WTC11 (cell line): ENCODE results near the gene FNDC3B. TPM values are rescaled to one million over a fixed set of nuclear protein-coding genes. Genes with fewer than 3 reads are reported as not detected.

Source experiments
- ATAC-seq: fragments of 200-7000 bp; cut with Tn5 transposase; 2 replicates; pipeline ENCODE4 v1.10.0; 2021; ENCODE audit warnings: mild to moderate bottlenecking, moderate library complexity
- CTCF ChIA-PET: fragments of 300-600 bp; sonication (Branson Sonifier 250); formaldehyde crosslinking; loops from one replicate; lab custom pipeline; 2021; ENCODE audit warnings: antibody characterized with exemption; lab: Charles Lee
- POLR2A ChIA-PET: fragments of 350-600 bp; sonication (Branson Sonifier 250); formaldehyde crosslinking; loops from one replicate; lab custom pipeline; 2021; ENCODE audit warnings: antibody characterized with exemption; lab: Charles Lee
- DNase-seq: peaks from one replicate; pipeline ENCODE4 v3.0.0; 2021; ENCODE audit warnings: low spot score
- H3K27ac Mint-ChIP-seq: 2 replicates; pipeline ENCODE4 v1.8.0; 2021; ENCODE audit warnings: mixed read lengths
- H3K27me3 Mint-ChIP-seq: 2 replicates; pipeline ENCODE4 v1.8.0; 2021; ENCODE audit warnings: low read depth, mild to moderate bottlenecking, moderate library complexity, mixed read lengths
- H3K36me3 Mint-ChIP-seq: 2 replicates; pipeline ENCODE4 v1.8.0; 2021; ENCODE audit warnings: mixed read lengths
- H3K4me1 Mint-ChIP-seq: 2 replicates; pipeline ENCODE4 v1.8.0; 2022; ENCODE audit warnings: mixed read lengths
- H3K4me3 Mint-ChIP-seq: 2 replicates; pipeline ENCODE4 v1.8.0; 2021; ENCODE audit warnings: mild to moderate bottlenecking, moderate library complexity, mixed read lengths
- H3K9me3 Mint-ChIP-seq: 2 replicates; pipeline ENCODE4 v1.8.0; 2021; ENCODE audit warnings: mixed read lengths
- GRHL2 ChIP-seq: fragments of 250-450 bp; sonication (Bioruptor Pico); IDR thresholded peaks from 2 replicates; pipeline ENCODE4 v1.8.0; 2022; ENCODE audit warnings: mild to moderate bottlenecking, moderate library complexity; ENCODE audit not compliant: insufficient replicate concordance, severe bottlenecking
- GTF2I ChIP-seq: fragments of 250-450 bp; sonication (Bioruptor Pico); conservative IDR thresholded peaks from 2 replicates; pipeline ENCODE4 v1.4.0; 2021; ENCODE audit warnings: mild to moderate bottlenecking
- MXD4 ChIP-seq: fragments of 250-450 bp; sonication (Bioruptor Pico); IDR thresholded peaks from 2 replicates; pipeline ENCODE4 v1.8.0; 2021; ENCODE audit warnings: mild to moderate bottlenecking, moderate library complexity, borderline replicate concordance
- MYBL2 ChIP-seq: sonication (generic); formaldehyde crosslinking; IDR thresholded peaks from 2 replicates; pipeline ENCODE4 v1.8.1; 2023; ENCODE audit warnings: mild to moderate bottlenecking, moderate library complexity, missing genetic modification reagents
- NFATC4 ChIP-seq: fragments of 250-450 bp; sonication (Bioruptor Pico); IDR thresholded peaks from 2 replicates; pipeline ENCODE4 v1.9.0; 2021; ENCODE audit warnings: mild to moderate bottlenecking
- NFE2L1 ChIP-seq: sonication (generic); formaldehyde crosslinking; IDR thresholded peaks from 2 replicates; pipeline ENCODE4 v1.8.1; 2023; ENCODE audit warnings: missing genetic modification reagents
- NFYB ChIP-seq: sonication (generic); formaldehyde crosslinking; conservative IDR thresholded peaks from 2 replicates; pipeline ENCODE4 v1.8.0; 2022; ENCODE audit warnings: low read depth, missing genetic modification reagents
- NR2C2 ChIP-seq: sonication (generic); formaldehyde crosslinking; IDR thresholded peaks from 2 replicates; pipeline ENCODE4 v1.8.0; 2022; ENCODE audit warnings: mild to moderate bottlenecking, missing genetic modification reagents
- NR3C1 ChIP-seq: sonication (generic); formaldehyde crosslinking; conservative IDR thresholded peaks from 2 replicates; pipeline ENCODE4 v1.8.1; 2023; ENCODE audit warnings: low read depth, mild to moderate bottlenecking, missing genetic modification reagents
- PRRX2 ChIP-seq: fragments of 250-450 bp; sonication (Bioruptor Pico); IDR thresholded peaks from 2 replicates; pipeline ENCODE4 v1.8.0; 2021; ENCODE audit warnings: mild to moderate bottlenecking
- RORB ChIP-seq: fragments of 250-450 bp; sonication (Bioruptor Pico); IDR thresholded peaks from 2 replicates; pipeline ENCODE4 v1.9.0; 2021; ENCODE audit warnings: mild to moderate bottlenecking
- SOX15 ChIP-seq: fragments of 250-450 bp; sonication (Bioruptor Pico); IDR thresholded peaks from 2 replicates; pipeline ENCODE4 v1.9.0; 2021; ENCODE audit warnings: mild to moderate bottlenecking
- TEAD1 ChIP-seq: sonication (generic); formaldehyde crosslinking; IDR thresholded peaks from 2 replicates; pipeline ENCODE4 v1.8.0; 2022; ENCODE audit warnings: mild to moderate bottlenecking, missing genetic modification reagents
- TP53 ChIP-seq: sonication (generic); formaldehyde crosslinking; IDR thresholded peaks from 2 replicates; pipeline ENCODE4 v1.8.1; 2023; ENCODE audit warnings: mild to moderate bottlenecking, missing genetic modification reagents
- ZNF138 ChIP-seq: sonication (generic); formaldehyde crosslinking; conservative IDR thresholded peaks from 2 replicates; pipeline ENCODE4 v1.8.1; 2022; ENCODE audit warnings: mild to moderate bottlenecking, moderate library complexity, missing genetic modification reagents
- ZNF423 ChIP-seq: fragments of 250-450 bp; sonication (Bioruptor Pico); IDR thresholded peaks from 2 replicates; pipeline ENCODE4 v2.1.2; 2022; ENCODE audit warnings: mild to moderate bottlenecking, moderate library complexity
- total RNA-seq: library from RNA; stranded (reverse); gene quantifications from 3 replicates; pipeline ENCODE4 v1.2.3, GENCODE V29; 2021
- TF ChIP-seq, protein P1 (sequence below): sonication (generic); formaldehyde crosslinking; IDR thresholded peaks from 2 replicates; pipeline ENCODE4 v1.8.1; 2023; ENCODE audit warnings: mild to moderate bottlenecking, moderate library complexity, missing genetic modification reagents
- TF ChIP-seq, protein P2 (sequence below): fragments of 250-450 bp; sonication (Bioruptor Pico); IDR thresholded peaks from 2 replicates; pipeline ENCODE4 v1.9.0; 2021; ENCODE audit warnings: mild to moderate bottlenecking
- TF ChIP-seq, protein P3 (sequence below): fragments of 250-450 bp; sonication (Bioruptor Pico); IDR thresholded peaks from 2 replicates; pipeline ENCODE4 v1.9.0; 2021; ENCODE audit warnings: moderate library complexity, mild to moderate bottlenecking, inconsistent platforms, borderline replicate concordance
- TF ChIP-seq, protein P4 (sequence below): sonication (generic); formaldehyde crosslinking; conservative IDR thresholded peaks from 2 replicates; pipeline ENCODE4 v1.8.1; 2023; ENCODE audit warnings: mild to moderate bottlenecking, low read depth, missing genetic modification reagents, moderate library complexity
- TF ChIP-seq, protein P5 (sequence below): fragments of 250-450 bp; sonication (Bioruptor Pico); IDR thresholded peaks from 2 replicates; pipeline ENCODE4 v2.1.2; 2022; ENCODE audit warnings: mild to moderate bottlenecking, moderate library complexity

Gene FNDC3B
- total RNA-seq, 1 experiment from 2014 or later: 42.8 TPM

DNA sequence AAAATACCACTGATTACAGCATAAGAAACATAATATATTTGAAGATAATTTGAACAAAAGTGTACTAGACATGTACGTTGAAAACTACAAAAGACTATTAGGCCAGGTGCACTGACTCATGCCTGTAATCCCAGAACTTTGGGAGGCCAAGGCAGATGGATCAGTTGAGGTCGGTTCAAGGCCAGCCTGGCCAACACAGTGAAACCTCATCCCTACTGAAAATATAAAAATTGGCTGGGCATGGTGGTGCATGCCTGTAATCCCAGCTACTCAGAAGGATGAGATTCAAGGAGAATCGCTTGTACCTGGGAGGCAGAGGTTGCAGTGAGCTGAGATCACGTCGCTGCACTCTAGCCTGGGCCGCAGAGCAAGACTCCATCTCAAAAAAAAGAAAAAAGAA lies 36.2 kb upstream of the FNDC3B start:
- Mint-ChIP-seq H3K27ac (no peak overlapping the region), H3K4me1 (no peaks in the 10 kb centered on the region), H3K4me3 (no peak overlapping the region), H3K9me3 (peaks cover 13% of the 10 kb centered on the region), H3K27me3 (no peaks in the 10 kb centered on the region), H3K36me3 (no peaks in the 10 kb centered on the region; the same call in 1 of the 2 replicates)
- no peak for ATAC-seq
- no peak for TF ChIP-seq NFYB (CRISPR knock-in tag)
- no peak for TF ChIP-seq NR2C2 (CRISPR knock-in tag)
- no peak for TF ChIP-seq GTF2I (CRISPR knock-in tag)
- TF ChIP-seq ZNF423 (CRISPR knock-in tag): no peak
- TF ChIP-seq PRRX2: no peak
- TF ChIP-seq NR3C1 (CRISPR knock-in tag): no peak
- TF ChIP-seq MXD4 (CRISPR knock-in tag): no peak
- TF ChIP-seq, protein P1, sequence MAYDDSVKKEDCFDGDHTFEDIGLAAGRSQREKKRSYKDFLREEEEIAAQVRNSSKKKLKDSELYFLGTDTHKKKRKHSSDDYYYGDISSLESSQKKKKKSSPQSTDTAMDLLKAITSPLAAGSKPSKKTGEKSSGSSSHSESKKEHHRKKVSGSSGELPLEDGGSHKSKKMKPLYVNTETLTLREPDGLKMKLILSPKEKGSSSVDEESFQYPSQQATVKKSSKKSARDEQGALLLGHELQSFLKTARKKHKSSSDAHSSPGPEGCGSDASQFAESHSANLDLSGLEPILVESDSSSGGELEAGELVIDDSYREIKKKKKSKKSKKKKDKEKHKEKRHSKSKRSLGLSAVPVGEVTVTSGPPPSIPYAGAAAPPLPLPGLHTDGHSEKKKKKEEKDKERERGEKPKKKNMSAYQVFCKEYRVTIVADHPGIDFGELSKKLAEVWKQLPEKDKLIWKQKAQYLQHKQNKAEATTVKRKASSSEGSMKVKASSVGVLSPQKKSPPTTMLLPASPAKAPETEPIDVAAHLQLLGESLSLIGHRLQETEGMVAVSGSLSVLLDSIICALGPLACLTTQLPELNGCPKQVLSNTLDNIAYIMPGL (CRISPR knock-in tag): no peak
- TF ChIP-seq, protein P2, sequence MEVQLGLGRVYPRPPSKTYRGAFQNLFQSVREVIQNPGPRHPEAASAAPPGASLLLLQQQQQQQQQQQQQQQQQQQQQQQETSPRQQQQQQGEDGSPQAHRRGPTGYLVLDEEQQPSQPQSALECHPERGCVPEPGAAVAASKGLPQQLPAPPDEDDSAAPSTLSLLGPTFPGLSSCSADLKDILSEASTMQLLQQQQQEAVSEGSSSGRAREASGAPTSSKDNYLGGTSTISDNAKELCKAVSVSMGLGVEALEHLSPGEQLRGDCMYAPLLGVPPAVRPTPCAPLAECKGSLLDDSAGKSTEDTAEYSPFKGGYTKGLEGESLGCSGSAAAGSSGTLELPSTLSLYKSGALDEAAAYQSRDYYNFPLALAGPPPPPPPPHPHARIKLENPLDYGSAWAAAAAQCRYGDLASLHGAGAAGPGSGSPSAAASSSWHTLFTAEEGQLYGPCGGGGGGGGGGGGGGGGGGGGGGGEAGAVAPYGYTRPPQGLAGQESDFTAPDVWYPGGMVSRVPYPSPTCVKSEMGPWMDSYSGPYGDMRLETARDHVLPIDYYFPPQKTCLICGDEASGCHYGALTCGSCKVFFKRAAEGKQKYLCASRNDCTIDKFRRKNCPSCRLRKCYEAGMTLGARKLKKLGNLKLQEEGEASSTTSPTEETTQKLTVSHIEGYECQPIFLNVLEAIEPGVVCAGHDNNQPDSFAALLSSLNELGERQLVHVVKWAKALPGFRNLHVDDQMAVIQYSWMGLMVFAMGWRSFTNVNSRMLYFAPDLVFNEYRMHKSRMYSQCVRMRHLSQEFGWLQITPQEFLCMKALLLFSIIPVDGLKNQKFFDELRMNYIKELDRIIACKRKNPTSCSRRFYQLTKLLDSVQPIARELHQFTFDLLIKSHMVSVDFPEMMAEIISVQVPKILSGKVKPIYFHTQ (CRISPR knock-in tag): no peak
- no peak for TF ChIP-seq GRHL2 (CRISPR knock-in tag)
- no peak for TF ChIP-seq NFE2L1
- no peak for TF ChIP-seq NFATC4 (CRISPR knock-in tag)
- TF ChIP-seq, protein P3, sequence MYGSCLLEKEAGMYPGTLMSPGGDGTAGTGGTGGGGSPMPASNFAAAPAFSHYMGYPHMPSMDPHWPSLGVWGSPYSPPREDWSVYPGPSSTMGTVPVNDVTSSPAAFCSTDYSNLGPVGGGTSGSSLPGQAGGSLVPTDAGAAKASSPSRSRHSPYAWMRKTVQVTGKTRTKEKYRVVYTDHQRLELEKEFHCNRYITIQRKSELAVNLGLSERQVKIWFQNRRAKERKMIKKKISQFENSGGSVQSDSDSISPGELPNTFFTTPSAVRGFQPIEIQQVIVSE (CRISPR knock-in tag): no peak
- TF ChIP-seq RORB (CRISPR knock-in tag): no peak
- TF ChIP-seq, protein P4, sequence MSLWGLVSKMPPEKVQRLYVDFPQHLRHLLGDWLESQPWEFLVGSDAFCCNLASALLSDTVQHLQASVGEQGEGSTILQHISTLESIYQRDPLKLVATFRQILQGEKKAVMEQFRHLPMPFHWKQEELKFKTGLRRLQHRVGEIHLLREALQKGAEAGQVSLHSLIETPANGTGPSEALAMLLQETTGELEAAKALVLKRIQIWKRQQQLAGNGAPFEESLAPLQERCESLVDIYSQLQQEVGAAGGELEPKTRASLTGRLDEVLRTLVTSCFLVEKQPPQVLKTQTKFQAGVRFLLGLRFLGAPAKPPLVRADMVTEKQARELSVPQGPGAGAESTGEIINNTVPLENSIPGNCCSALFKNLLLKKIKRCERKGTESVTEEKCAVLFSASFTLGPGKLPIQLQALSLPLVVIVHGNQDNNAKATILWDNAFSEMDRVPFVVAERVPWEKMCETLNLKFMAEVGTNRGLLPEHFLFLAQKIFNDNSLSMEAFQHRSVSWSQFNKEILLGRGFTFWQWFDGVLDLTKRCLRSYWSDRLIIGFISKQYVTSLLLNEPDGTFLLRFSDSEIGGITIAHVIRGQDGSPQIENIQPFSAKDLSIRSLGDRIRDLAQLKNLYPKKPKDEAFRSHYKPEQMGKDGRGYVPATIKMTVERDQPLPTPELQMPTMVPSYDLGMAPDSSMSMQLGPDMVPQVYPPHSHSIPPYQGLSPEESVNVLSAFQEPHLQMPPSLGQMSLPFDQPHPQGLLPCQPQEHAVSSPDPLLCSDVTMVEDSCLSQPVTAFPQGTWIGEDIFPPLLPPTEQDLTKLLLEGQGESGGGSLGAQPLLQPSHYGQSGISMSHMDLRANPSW (CRISPR knock-in tag): no peak
- TF ChIP-seq SOX15 (CRISPR knock-in tag): no peak
- no peak for TF ChIP-seq TP53 (CRISPR knock-in tag)
- no peak for TF ChIP-seq ZNF138
- TF ChIP-seq MYBL2: no peak
- TF ChIP-seq TEAD1 (CRISPR knock-in tag): no peak
- CTCF ChIA-PET: interaction anchor here (0.7 kb wide), 1 partner anchor 32 kb away, joined by 3 read pairs; no protein-coding TSS in a partner anchor
- POLR2A ChIA-PET: no interaction called here
- DNase-seq: no peak

DNA sequence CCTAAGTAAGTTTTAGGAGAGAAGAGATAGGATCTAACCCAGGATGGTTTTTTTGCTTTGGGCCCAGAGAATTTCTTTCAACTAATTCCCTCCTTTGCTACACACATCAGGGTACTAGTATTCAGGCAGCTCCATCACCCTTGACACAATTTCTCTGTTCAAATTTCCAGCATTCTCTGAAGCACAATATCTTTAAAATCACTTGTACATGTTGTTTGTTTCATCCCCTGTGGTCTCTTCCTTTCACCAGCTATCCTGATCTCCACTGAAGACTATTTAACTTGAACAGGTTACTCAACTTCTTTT lies 32.4 kb upstream of the FNDC3B start:
- TF ChIP-seq GRHL2 (CRISPR knock-in tag): no peak
- TF ChIP-seq, protein P5, sequence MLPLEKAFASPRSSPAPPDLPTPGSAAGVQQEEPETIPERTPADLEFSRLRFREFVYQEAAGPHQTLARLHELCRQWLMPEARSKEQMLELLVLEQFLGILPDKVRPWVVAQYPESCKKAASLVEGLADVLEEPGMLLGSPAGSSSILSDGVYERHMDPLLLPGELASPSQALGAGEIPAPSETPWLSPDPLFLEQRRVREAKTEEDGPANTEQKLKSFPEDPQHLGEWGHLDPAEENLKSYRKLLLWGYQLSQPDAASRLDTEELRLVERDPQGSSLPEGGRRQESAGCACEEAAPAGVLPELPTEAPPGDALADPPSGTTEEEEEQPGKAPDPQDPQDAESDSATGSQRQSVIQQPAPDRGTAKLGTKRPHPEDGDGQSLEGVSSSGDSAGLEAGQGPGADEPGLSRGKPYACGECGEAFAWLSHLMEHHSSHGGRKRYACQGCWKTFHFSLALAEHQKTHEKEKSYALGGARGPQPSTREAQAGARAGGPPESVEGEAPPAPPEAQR (CRISPR knock-in tag): no peak
- Mint-ChIP-seq H3K4me3 (no peak overlapping the region), H3K27ac (no peak overlapping the region), H3K9me3 (no peaks in the 10 kb centered on the region), H3K27me3 (no peaks in the 10 kb centered on the region), H3K4me1 (peaks cover 13% of the 10 kb centered on the region), H3K36me3 (no peaks in the 10 kb centered on the region)
- no peak for ATAC-seq
- DNase-seq: no peak
- POLR2A ChIA-PET: no interaction called here
- CTCF ChIA-PET: no interaction called here
